ENCODE data around the gene DCTN2.

DCTN2 gene

DNA sequence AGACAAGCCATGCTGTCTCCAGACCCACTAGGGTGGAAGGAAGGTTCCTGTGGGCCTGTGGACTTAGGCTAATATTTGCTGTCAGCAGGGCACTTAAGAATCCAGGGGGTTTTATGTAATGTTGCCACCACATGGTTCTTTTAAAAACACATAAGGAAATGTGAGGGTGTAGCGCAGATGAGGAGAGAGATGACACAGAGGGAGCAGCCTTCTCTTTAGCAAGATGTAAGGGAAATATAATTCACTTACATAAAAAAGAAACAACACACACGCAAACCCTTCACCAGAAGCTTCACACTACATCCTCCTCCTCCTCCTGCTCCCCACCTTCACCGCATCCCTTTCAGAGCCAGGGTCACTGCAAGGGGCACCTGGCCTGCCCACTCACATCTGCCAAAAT, 39.1 kb upstream of the DCTN2 start:
- Histone ChIP-seq H4K8ac (ENCODE audit: low read depth, low read length) (no peak overlapping the region), H3K4ac (ENCODE audit: low read length) (no peak overlapping the region), H3K18ac (ENCODE audit: low read length) (no peak overlapping the region), H3K4me3 (ENCODE audit: low read length in 2 of 2) (no peak overlapping the region), H3K4me2 (ENCODE audit: insufficient read depth, low read length, poor library complexity, severe bottlenecking) (no peak overlapping the region), H3K14ac (ENCODE audit: low read length) (no peak overlapping the region), H2BK12ac (ENCODE audit: low read length) (no peak overlapping the region), H3K4me1 (ENCODE audit: control insufficient read depth in 2 of 2, insufficient read depth in 1 of 2, low read depth in 1 of 2, low read length in 2 of 2) (peaks cover 0 to 2% of the 10 kb centered on the region in 2 donors), H2BK120ac (ENCODE audit: low read depth, low read length) (no peak overlapping the region), H3K36me3 (replicated peaks in 1 of 2; ENCODE audit: control insufficient read depth in 2 of 2, insufficient read depth in 2 of 2, low read length in 2 of 2) (peaks cover 4 to 9% of the 10 kb centered on the region in 2 donors), H2AK5ac (ENCODE audit: low read depth, low read length) (no peak overlapping the region), H4K91ac (ENCODE audit: low read depth, low read length, poor library complexity) (no peak overlapping the region), H3K9ac (ENCODE audit: low read depth, low read length, poor library complexity) (no peak overlapping the region), H3K79me1 (ENCODE audit: low read depth, low read length) (no peaks in the 10 kb centered on the region), H2AFZ (ENCODE audit: low read length) (no peak overlapping the region), H3K23ac (ENCODE audit: low read depth, low read length, poor library complexity) (no peak overlapping the region), H3K9me3 (replicated peaks in 1 of 2; ENCODE audit: control insufficient read depth in 2 of 2, insufficient read depth in 1 of 2, low read depth in 1 of 2, low read length in 2 of 2) (no peaks in the 10 kb centered on the region), H3K27me3 (ENCODE audit: control insufficient read depth in 3 of 3, insufficient read depth in 3 of 3, low read depth in 1 of 3, low read length in 3 of 3) (no peaks in the 10 kb centered on the region), H3K27ac (replicated peaks; ENCODE audit: low read length) (no peak overlapping the region), H2BK5ac (ENCODE audit: low read length) (no peak overlapping the region), H2BK15ac (ENCODE audit: low read length) (no peak overlapping the region)
- WGBS, 2 donors (ENCODE audit: extremely low coverage in 2 of 2, insufficient read length in 2 of 2, insufficient replicate concordance in 1 of 2): no CpG with 5 or more reads among the region's 3 CpGs
- DNase-seq (ENCODE audit: low spot score): no peak

- no CpG with 5 or more reads among the region's 2 CpGs for WGBS, 2 donors (ENCODE audit: extremely low coverage in 2 of 2, insufficient read length in 2 of 2, insufficient replicate concordance in 1 of 2)
- no peak overlapping the region for H3K4me3 ChIP-seq (ENCODE audit: low read length in 2 of 2)
- peaks cover 9 to 13% of the 10 kb centered on the region in 2 donors for H3K36me3 ChIP-seq (replicated peaks in 1 of 2; ENCODE audit: control insufficient read depth in 2 of 2, insufficient read depth in 2 of 2, low read length in 2 of 2)
- H3K4ac ChIP-seq (ENCODE audit: low read length): no peak overlapping the region
- DNase-seq (ENCODE audit: low spot score): no peak
- no peaks in the 10 kb centered on the region for H3K79me1 ChIP-seq (ENCODE audit: low read depth, low read length)
- no peak overlapping the region for H3K4me2 ChIP-seq (ENCODE audit: insufficient read depth, low read length, poor library complexity, severe bottlenecking)
- H3K4me1 ChIP-seq (ENCODE audit: control insufficient read depth in 2 of 2, insufficient read depth in 1 of 2, low read depth in 1 of 2, low read length in 2 of 2): no peaks in the 10 kb centered on the region
- H3K27ac ChIP-seq (replicated peaks; ENCODE audit: low read length): no peak overlapping the region
- H2AK5ac ChIP-seq (ENCODE audit: low read depth, low read length): no peak overlapping the region
- H2AFZ ChIP-seq (ENCODE audit: low read length): no peak overlapping the region
- no peaks in the 10 kb centered on the region for H3K9me3 ChIP-seq (replicated peaks in 1 of 2; ENCODE audit: control insufficient read depth in 2 of 2, insufficient read depth in 1 of 2, low read depth in 1 of 2, low read length in 2 of 2)
- no peak overlapping the region for H3K18ac ChIP-seq (ENCODE audit: low read length)
- H2BK15ac ChIP-seq (ENCODE audit: low read length): no peak overlapping the region
- no peak overlapping the region for H4K91ac ChIP-seq (ENCODE audit: low read depth, low read length, poor library complexity)
- H4K8ac ChIP-seq (ENCODE audit: low read depth, low read length): no peak overlapping the region
- H3K9ac ChIP-seq (ENCODE audit: low read depth, low read length, poor library complexity): no peak overlapping the region
- no peak overlapping the region for H2BK120ac ChIP-seq (ENCODE audit: low read depth, low read length)
- H3K14ac ChIP-seq (ENCODE audit: low read length): no peak overlapping the region
- H3K23ac ChIP-seq (ENCODE audit: low read depth, low read length, poor library complexity): no peak overlapping the region
- H3K27me3 ChIP-seq (ENCODE audit: control insufficient read depth in 3 of 3, insufficient read depth in 3 of 3, low read depth in 1 of 3, low read length in 3 of 3): no peaks in the 10 kb centered on the region
- H2BK12ac ChIP-seq (ENCODE audit: low read length): no peak overlapping the region
- H2BK5ac ChIP-seq (ENCODE audit: low read length): no peak overlapping the region
Observed at GRCh38 chr12:57585156-57585555, 38.2 kb upstream of the DCTN2 start.

GRCh38 chr12:57584690-57585089, 37.7 kb upstream of the DCTN2 start:
- Histone ChIP-seq H3K14ac (ENCODE audit: low read length) (no peak overlapping the region), H3K27ac (replicated peaks; ENCODE audit: low read length) (no peak overlapping the region), H3K18ac (ENCODE audit: low read length) (no peak overlapping the region), H3K27me3 (ENCODE audit: control insufficient read depth in 3 of 3, insufficient read depth in 3 of 3, low read depth in 1 of 3, low read length in 3 of 3) (no peaks in the 10 kb centered on the region), H3K4ac (ENCODE audit: low read length) (no peak overlapping the region), H2BK5ac (ENCODE audit: low read length) (no peak overlapping the region), H3K9ac (ENCODE audit: low read depth, low read length, poor library complexity) (no peak overlapping the region), H3K4me1 (ENCODE audit: control insufficient read depth in 2 of 2, insufficient read depth in 1 of 2, low read depth in 1 of 2, low read length in 2 of 2) (no peaks in the 10 kb centered on the region), H2BK15ac (ENCODE audit: low read length) (no peak overlapping the region), H2BK120ac (ENCODE audit: low read depth, low read length) (no peak overlapping the region), H3K23ac (ENCODE audit: low read depth, low read length, poor library complexity) (no peak overlapping the region), H4K8ac (ENCODE audit: low read depth, low read length) (no peak overlapping the region), H3K36me3 (replicated peaks in 1 of 2; ENCODE audit: control insufficient read depth in 2 of 2, insufficient read depth in 2 of 2, low read length in 2 of 2) (peaks cover 11 to 13% of the 10 kb centered on the region in 2 donors), H3K79me1 (ENCODE audit: low read depth, low read length) (no peaks in the 10 kb centered on the region), H3K4me3 (ENCODE audit: low read length in 2 of 2) (no peak overlapping the region), H2BK12ac (ENCODE audit: low read length) (no peak overlapping the region), H3K9me3 (replicated peaks in 1 of 2; ENCODE audit: control insufficient read depth in 2 of 2, insufficient read depth in 1 of 2, low read depth in 1 of 2, low read length in 2 of 2) (no peaks in the 10 kb centered on the region), H3K4me2 (ENCODE audit: insufficient read depth, low read length, poor library complexity, severe bottlenecking) (no peak overlapping the region), H2AK5ac (ENCODE audit: low read depth, low read length) (no peak overlapping the region), H2AFZ (ENCODE audit: low read length) (no peak overlapping the region), H4K91ac (ENCODE audit: low read depth, low read length, poor library complexity) (no peak overlapping the region)
- DNase-seq (ENCODE audit: low spot score): no peak

- peaks cover 11 to 13% of the 10 kb centered on the region in 2 donors for H3K36me3 ChIP-seq (replicated peaks in 1 of 2; ENCODE audit: control insufficient read depth in 2 of 2, insufficient read depth in 2 of 2, low read length in 2 of 2)
- H3K4me1 ChIP-seq (ENCODE audit: control insufficient read depth in 2 of 2, insufficient read depth in 1 of 2, low read depth in 1 of 2, low read length in 2 of 2): no peaks in the 10 kb centered on the region
- H3K4me2 ChIP-seq (ENCODE audit: insufficient read depth, low read length, poor library complexity, severe bottlenecking): no peak overlapping the region
- no peak overlapping the region for H3K4ac ChIP-seq (ENCODE audit: low read length)
- H2BK5ac ChIP-seq (ENCODE audit: low read length): no peak overlapping the region
- no peak overlapping the region for H3K14ac ChIP-seq (ENCODE audit: low read length)
- DNase-seq (ENCODE audit: low spot score): no peak
- H2BK120ac ChIP-seq (ENCODE audit: low read depth, low read length): no peak overlapping the region
- WGBS, 2 donors (ENCODE audit: extremely low coverage in 2 of 2, insufficient read length in 2 of 2, insufficient replicate concordance in 1 of 2): no CpG with 5 or more reads among the region's 2 CpGs
- no peak overlapping the region for H4K91ac ChIP-seq (ENCODE audit: low read depth, low read length, poor library complexity)
- no peak overlapping the region for H3K18ac ChIP-seq (ENCODE audit: low read length)
- H3K79me1 ChIP-seq (ENCODE audit: low read depth, low read length): no peaks in the 10 kb centered on the region
- no peaks in the 10 kb centered on the region for H3K27me3 ChIP-seq (ENCODE audit: control insufficient read depth in 3 of 3, insufficient read depth in 3 of 3, low read depth in 1 of 3, low read length in 3 of 3)
- H3K4me3 ChIP-seq (ENCODE audit: low read length in 2 of 2): no peak overlapping the region
- H2AFZ ChIP-seq (ENCODE audit: low read length): no peak overlapping the region
- H3K9me3 ChIP-seq (replicated peaks in 1 of 2; ENCODE audit: control insufficient read depth in 2 of 2, insufficient read depth in 1 of 2, low read depth in 1 of 2, low read length in 2 of 2): no peaks in the 10 kb centered on the region
- H4K8ac ChIP-seq (ENCODE audit: low read depth, low read length): no peak overlapping the region
- no peak overlapping the region for H2BK12ac ChIP-seq (ENCODE audit: low read length)
- no peak overlapping the region for H2AK5ac ChIP-seq (ENCODE audit: low read depth, low read length)
- no peak overlapping the region for H3K27ac ChIP-seq (replicated peaks; ENCODE audit: low read length)
- no peak overlapping the region for H3K9ac ChIP-seq (ENCODE audit: low read depth, low read length, poor library complexity)
- no peak overlapping the region for H3K23ac ChIP-seq (ENCODE audit: low read depth, low read length, poor library complexity)
- no peak overlapping the region for H2BK15ac ChIP-seq (ENCODE audit: low read length)
Observed at GRCh38 chr12:57584050-57584449, 37.1 kb upstream of the DCTN2 start.

Measured in neuronal stem cell (in vitro differentiated cells).